Fibroblast of mammary gland (primary cell): ENCODE measurements around the gene PNP.

Source experiments
- DNase-seq: peaks from one replicate; pipeline ENCODE4 v3.0.0-alpha.2; 2010; ENCODE audit warnings: low read depth
- H3K4me3 ChIP-seq: 2 replicates; pipeline ENCODE4 v1.5.1; 2011; ENCODE audit warnings: low read depth, mild to moderate bottlenecking, low read length, moderate library complexity; ENCODE audit not compliant: control insufficient read depth
- TF ChIP-seq, protein P1 (sequence below): conservative IDR thresholded peaks from 2 replicates; pipeline ENCODE4 v1.5.1; 2011; ENCODE audit warnings: low read depth, low read length, inconsistent platforms; ENCODE audit not compliant: control insufficient read depth, insufficient read depth

Gene PNP

DNA sequence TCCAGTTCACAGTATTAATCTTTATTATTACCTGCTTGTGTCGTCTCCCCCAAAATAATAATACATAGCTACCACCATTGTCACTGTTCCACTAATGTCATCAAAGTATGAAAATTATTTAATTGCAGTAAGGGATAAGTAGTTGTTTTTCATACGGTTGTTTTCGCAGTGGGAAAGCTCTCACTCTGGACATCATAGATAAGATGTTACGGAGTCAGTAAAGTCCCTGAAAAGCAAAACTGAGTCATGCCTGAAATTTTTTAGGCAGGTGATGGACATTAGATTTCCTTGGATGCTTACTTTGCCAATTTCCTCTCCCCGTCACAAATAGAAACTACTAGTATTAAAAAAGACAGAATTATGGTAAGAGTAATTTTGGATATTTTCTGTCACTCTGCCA, 13.2 kb downstream of the PNP start:
- TF ChIP-seq, protein P1, sequence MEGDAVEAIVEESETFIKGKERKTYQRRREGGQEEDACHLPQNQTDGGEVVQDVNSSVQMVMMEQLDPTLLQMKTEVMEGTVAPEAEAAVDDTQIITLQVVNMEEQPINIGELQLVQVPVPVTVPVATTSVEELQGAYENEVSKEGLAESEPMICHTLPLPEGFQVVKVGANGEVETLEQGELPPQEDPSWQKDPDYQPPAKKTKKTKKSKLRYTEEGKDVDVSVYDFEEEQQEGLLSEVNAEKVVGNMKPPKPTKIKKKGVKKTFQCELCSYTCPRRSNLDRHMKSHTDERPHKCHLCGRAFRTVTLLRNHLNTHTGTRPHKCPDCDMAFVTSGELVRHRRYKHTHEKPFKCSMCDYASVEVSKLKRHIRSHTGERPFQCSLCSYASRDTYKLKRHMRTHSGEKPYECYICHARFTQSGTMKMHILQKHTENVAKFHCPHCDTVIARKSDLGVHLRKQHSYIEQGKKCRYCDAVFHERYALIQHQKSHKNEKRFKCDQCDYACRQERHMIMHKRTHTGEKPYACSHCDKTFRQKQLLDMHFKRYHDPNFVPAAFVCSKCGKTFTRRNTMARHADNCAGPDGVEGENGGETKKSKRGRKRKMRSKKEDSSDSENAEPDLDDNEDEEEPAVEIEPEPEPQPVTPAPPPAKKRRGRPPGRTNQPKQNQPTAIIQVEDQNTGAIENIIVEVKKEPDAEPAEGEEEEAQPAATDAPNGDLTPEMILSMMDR: no peak
- no peak for DNase-seq
- H3K4me3 ChIP-seq: no peak overlapping the region

DNA sequence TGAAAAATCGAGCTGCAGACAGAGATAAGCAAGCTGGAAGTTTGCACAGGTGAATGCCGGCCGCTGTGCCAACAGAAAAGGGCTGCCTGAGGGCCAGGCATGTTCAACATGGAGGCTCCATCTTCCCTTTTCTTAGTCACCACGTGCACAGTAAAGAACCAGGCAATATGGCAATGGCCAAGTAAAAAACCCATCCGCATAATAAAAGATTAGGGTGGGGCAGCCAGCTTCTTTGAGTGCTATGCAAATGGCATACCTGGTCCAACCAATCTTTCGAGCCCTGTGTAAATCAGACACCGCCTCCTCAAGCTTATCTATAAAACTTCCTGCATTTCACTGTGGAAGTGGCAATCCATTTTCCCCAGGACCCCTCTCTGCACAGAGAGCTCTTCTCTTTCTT, 16.7 kb downstream of the PNP start:
- TF ChIP-seq, protein P1: no peak
- no peak for DNase-seq
- no peak overlapping the region for H3K4me3 ChIP-seq

DNA sequence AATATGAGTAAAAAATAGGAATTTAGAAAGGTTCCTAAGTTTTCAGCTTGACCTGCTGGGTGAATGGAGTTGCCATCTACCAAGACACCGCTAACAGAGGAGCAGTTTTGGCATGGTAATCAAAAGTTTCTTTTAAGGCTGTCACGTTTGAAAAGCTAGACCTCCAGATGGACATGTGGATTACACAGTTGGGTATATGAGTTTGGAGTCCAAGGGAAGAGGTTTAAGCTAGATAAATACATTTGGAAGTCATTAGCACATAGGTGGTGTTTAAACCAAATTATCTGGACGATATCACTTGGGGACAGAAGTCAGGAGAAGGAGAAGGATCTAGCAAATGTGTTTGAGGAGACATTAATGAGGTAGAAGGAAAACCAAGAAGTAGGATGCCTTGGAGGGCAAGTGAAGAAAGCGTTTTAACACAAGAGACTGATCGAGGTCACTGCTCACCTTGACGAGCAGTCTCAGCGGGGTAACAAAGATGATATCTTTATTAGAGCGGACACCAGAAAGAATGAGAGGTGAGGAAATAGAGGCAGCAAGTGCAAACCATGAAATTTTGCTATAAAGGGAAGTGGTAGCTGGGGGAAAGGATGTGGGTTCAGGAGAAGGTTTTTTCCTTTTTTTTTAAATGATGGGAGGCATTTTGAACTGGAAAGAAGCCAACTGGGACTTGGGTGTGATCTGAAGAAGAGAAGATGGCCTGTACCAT, 17.6 kb downstream of the PNP start:
- DNase-seq: no peak
- no peak overlapping the region for H3K4me3 ChIP-seq
- TF ChIP-seq, protein P1: no peak

DNA sequence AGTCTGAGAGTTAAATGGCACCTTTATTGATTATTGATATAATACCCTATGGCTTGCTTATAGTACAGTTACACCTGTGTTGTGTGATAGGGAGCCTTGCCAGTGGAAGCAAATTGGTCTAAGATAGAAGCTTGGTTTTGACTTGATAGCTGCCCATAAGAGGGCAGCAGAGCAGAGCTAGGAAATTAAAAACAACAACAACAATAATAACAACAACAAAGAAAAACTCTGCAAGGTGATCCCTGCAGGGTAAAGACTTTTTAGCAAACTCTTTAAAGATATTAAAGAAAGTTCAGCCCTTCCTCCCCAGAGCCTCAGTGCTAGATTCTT, 18.2 kb downstream of the PNP start:
- TF ChIP-seq, protein P1: peak; percentile 5
- no peak for DNase-seq
- no peak overlapping the region for H3K4me3 ChIP-seq

DNA sequence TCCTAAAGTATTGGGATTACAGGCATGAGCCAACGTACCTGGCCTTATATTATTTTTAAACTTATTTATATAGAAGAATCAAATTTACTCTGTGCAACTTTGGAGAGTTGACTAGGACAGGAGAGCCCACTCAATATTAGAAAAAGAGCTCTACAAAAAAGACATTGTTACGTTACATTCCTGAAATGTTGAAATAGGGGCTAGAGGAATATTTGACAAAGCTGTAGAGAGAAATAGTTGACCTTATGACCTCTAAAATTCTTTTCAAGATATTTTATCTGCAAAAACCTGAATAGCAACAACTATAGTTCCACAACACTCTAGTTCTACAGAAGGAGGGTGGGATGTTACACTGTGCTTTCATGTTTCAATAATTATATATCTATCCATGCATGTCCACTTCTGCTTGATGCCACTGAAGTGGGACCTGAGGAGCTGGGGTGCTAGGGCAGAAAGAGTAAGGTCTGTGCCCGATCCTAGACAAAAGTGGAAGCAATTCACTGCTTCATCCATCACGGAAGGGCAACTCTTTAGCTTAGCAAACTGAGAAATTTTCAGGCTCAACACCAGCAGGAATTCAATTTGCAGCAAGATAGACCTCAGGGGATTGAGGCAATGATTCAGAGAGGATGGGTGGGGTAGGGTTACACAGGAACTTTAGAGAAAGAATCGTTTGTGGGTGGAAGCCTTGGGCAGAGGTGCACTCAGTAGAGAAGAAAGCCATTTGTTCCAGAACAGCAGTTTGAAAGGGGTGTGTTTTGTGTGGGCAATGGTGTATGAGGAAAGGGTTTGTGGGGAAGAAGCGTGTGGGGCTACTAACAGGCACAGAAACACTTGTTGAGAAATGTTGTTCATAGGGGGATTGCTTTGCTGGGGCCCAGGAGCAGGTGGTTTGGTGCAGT, 20.1 kb downstream of the PNP start:
- peak; percentile 57 for DNase-seq
- TF ChIP-seq, protein P1: no peak
- H3K4me3 ChIP-seq: no peak overlapping the region

DNA sequence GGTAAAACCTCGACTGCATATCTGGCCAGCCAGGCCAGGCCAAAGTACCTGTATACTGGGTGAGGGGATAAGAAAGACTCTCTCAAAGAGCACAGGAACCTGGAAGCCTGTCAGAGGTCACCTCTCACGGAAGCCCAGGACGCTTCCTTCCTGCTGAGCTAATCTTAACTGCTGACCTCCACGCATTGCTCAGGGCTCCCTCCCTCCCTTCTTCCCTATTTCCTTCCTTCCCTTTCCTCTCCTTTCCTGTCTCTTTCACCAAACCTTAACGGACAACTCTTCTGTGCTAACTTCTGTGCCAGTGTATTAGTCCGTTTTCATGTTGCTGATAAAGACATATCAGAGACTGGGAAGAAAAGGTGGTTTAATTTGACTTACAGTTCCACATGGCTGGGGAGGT, 21.4 kb downstream of the PNP start:
- H3K4me3 ChIP-seq: no peak overlapping the region
- TF ChIP-seq, protein P1: no peak
- no peak for DNase-seq
